CD4-positive, alpha-beta T cell treated with Interferon gamma for 1 hour (primary cell): ENCODE measurements around the gene TOMM40L.

Experiments
- DNase-seq: peaks from one replicate; pipeline ENCODE4 v3.0.0-alpha.2; 2020

TOMM40L gene

DNA sequence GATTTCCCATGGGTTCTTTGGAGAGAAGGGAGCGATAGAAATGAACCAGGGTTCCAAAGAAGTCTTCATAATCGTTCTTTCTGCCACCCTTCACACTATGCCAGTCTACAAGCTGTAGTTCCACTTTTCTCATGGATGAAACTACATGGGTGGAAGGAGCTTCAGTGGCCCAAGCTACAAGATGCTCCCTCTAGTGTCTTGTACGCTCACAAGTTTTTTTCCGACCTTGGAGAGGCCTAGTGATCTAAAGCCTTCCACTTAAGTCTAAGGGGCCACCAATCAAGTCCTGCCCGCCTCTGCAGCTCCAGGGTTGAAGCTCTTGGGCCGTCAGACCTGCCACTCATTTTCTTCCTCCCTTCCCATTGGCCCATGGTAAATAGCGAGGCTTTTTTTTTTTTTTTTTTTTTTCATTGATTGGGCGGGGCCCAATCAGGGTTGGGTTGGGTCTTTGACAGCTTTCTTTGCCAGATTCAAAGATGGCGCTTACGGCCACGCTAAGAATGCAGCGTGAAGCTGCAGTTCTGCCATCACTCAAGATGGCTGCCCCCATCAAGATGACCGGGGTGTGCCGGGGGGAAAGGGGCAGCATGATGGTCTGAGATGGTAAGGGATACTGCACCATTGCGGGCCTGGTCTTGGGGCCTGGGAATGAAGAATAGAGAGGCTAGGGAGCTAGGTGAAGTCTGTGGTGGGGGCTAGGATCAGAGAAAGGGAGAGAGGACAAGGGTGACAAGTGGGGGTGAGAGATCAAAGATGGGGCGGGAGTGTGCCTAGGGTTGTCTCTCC, at the start of gene TOMM40L:
TOMM40L (plus strand) TSS at position 527 of the 786 bp plus-strand sequence. CDS start 430 bp downstream, outside the sequence.
- DNase-seq: peak; percentile 97

DNA sequence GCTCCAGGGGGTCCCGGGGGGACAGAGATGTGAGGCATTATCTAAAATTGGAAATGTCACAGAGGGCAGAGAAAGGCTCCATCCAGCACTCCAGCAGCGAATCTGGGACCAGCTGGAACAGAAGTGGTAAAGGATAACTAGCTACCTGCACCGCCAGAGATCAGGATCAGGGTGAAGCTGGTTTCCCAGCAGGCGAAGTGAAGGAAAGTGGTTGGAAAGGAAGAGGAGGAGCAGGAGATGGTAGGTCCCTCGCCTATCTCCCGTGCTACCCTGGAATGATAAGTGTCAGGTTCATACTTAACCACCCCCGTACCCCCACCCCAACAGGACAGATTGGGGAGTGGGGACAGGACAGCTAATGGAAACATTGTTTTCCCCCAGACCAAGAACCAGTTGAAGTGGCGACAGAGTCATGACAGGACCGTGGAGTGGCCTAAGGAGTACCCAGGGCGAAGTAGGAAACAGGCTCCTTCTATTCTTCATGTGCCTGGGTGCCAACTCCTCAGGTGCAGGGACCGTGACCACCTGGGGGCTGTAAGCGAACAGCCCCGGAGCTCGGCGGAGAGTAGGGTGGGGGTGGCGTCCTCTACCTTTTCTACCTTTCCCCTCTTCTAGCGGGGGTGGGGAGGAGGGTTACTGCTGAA, 49.3 kb upstream of the TOMM40L start:
- DNase-seq: no peak

DNA sequence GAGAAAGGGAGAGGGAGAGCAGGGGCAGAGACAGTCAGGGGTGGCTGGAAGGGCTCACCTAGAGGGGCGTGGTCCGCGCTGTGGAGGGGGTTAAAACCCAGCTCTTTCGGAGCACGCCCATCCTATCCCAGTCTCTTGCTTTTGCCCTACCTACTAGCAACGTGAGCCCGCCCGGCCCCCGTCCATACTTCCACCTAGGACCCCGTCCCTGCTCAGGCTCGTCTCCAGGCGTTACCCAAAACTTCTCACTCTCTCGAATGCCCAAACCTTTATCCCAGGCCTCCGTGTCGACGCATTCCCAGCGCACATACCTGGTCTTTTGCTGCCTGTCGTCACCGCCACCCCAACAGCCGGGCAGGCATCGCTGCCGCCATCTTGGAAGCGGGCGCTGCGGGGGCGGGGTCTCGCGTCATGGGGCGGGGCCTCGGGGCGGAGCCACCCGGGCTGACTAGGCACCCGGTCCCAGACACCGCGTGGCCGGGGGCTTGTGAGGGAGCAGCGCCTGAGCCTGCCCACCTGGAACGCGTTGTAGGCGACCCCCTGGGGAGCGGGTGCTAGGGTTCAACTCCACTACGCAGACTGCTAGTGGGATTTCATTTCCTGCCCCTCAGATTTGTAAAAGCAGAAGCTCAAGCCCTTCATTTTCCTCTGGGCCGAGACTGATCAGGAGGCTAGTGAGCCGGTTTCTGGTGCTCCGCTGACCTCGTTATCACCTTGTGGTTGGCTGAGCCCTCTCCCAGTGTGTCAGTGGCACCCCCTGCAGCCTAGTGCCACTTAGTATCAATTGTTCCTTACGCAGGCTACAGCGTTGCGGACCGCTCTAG, 48.5 kb upstream of the TOMM40L start, which contains the start of gene B4GALT3:
B4GALT3 (minus strand) TSS at position 396 of the 824 bp plus-strand sequence. CDS start 1,447 bp downstream, outside the sequence.
- peak; percentile 88 for DNase-seq

DNA sequence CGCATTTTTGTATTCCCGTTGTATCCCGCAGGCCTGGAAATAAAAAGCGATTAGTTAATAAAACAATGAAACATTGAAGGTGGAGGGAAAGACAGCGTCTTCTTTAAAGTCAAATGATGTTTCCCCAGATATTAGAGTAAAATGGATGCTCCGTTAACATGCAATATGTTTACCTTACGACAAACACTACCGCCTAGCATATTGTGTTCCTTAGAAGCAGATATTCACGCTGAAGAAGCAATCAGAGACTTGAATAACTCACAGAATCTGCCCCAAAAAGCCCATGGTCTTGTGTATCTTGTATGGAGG, 48.0 kb upstream of the TOMM40L start:
- no peak for DNase-seq

DNA sequence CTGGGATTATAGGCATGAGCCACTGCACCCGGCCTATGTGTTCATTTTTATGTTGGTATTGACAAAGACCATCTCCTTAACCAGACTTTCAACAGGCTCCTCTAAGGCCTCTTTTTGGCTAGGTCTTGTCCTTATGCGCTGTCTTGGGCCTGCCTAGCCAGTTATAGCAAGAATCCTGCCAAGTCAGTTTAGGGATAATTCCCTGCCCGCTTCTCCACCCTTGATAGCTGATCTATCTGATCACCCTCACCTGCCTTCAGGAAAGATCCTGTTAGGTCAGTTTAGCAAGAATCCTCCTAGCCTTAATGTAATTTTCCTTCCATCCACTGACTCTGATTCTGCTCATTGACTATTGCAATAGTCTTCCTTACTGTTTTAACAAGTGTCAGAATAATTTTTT, 46.2 kb upstream of the TOMM40L start:
- no peak for DNase-seq

DNA sequence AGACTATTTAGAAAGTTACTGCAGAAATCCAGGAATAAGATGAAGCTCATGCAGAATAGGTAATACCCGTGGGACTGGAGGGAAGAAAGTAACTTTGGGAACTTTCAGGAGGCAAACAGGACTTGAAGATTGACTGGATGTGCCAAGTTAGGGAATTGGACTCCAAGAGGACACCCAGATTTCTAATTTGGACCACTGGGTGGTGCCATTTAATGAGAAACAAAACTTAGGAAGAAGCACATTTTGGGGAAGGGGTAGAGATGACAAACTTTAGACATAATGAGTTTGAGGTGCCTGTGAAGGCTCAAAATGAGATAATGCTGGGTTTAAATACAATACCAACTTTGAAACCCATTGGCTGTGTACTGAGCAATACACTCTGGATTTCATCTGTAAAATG, 45.2 kb upstream of the TOMM40L start:
- DNase-seq: no peak

DNA sequence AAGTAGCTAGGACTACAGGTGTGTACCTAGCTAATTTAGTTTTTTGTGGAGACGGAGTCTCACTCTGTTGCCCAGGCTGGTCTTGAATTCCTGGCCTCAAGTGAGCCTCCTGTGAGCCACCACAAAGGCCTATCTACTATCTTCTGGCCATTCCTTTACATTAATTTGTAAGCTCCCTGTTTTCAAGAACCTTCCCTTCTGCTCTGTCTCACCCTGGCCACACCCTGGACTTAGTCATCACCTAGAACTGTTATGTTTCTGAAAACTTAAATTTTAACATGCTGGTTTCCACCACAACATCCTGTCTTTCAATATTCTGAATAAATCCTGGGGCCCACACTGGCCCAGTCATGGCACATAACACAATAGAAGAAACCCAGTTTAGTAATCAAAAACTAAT, 43.6 kb upstream of the TOMM40L start:
- DNase-seq: peak; percentile 62

DNA sequence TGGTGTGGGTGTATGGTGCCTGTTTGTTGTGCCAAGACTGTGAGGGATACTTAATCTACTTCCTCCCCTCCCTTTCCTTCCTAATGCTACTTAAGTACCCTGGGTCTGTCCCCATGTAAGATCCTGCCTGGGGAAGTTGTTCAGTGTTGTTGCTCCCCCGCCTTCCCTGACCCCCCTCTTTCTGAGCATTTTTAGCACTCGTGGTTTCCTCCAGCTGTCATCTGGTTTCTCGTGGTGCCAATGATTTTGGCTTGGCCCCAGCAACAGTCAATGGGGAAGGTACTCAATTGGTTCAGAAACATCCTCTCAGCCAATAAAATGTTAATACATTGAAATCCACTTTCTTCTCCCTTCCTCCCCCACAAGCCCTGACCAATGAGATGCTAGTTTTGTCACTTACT, 40.6 kb upstream of the TOMM40L start:
- peak; percentile 85 for DNase-seq

DNA sequence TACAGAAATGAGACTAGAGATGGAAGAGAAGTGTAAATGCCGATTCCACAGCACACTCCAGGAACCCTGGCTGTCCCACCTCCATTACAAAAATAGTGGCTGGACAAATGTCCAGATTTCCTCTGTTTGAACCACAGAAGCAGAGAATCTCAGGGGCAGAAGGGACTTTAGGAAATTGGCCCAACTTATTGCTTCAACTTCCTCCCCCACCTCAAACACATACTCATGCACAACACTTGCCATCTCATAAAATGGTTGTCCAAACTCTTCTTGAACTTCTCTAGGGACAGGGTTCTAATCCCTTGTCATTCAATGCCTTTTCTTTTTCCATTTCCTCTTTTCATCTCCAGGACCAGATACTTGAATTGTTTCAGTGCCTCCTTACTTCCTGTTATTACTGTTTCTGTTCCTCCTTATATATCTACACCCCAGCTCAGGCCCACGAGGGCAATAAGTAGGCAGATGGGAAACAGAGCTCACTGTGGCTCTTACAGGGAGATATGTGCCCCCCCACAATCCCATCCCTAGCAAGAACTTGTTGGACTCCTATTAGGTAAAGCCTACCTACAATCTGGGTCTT, 40.0 kb upstream of the TOMM40L start:
- DNase-seq: peak; percentile 43

DNA sequence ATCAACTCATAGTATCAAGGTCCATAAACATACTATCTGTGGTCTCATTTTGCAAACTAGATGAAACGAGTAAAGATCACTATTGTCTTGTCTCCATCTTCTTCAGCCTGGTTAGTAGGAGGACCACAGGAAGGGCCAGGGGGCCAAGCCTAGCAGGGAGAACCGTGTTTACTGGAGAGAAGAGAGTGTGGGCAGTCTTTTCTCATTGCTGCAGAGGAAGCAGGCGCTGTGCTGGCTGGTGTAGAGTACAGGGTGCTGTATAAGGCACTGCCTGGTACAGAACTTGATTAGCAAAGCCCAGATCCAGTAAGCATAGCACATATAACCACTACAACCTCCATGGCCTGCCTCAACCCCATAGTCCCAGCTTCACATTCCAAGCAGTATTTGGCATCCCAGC, 38.5 kb upstream of the TOMM40L start:
- DNase-seq: no peak

DNA sequence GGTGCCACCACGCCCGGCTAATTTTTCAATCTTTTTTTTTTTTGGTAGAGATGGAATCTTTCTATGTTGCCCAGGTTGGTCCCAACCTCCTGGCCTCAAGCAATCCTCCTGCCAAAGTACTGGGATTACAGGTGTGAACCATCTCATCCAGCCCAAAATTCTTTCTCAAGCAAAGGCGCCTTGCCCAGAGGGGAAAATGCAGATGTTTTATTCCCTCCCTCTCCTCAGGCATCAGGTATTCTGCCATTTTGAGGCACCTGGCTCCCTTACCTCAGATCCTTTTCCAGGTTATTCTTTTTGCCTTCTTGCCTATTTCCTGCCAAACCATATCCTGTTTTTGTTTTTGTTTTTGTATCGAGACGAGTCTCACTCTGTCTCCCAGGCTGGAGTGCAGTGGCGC, 37.5 kb upstream of the TOMM40L start:
- no peak for DNase-seq

DNA sequence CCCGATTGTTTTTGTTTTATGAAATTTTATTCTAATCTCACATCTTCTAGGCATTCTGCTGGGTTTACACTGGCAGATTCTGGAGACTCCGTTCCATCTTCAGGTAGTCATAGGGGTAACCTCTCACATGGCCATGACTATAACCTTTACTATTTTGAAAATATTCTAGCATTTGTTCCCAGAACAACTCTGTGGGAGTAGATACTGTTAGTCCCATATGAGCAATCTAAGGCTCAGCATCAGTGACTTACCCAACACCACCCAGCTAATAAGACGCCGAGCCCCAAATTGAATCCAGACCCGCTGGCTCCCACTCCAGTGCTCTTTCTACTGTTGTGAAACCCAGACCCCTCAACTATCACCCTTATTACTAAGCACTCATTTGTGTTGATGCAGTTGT, 36.8 kb upstream of the TOMM40L start:
- no peak for DNase-seq

DNA sequence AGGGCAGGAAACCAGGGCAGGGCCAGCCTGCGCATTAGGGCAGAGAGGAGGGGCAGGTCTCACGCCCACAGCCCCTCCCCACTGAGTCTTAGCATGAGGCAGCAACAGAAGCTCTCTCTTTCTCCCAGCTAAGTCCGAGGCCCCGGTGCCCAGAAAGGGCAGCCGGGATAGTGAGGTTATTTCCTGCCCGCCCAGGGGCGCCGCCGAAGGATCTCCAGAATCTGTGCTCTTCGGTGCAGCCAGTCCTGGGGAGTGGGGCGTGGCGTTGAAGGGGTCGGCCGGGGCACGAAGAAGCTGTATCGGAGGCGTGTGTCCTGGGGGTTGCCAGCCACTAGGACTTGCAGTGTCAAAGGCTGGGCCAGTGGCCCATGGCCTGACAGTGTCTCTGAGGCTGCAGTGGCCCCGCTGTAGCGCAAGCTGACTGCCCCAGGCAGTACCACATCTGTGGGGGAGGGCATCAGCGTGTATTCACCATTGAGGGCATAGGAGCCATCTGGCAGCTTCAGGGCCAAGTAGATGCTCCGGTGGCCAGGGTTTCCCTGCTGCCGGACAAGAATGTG, 34.8 kb upstream of the TOMM40L start:
- no peak for DNase-seq

DNA sequence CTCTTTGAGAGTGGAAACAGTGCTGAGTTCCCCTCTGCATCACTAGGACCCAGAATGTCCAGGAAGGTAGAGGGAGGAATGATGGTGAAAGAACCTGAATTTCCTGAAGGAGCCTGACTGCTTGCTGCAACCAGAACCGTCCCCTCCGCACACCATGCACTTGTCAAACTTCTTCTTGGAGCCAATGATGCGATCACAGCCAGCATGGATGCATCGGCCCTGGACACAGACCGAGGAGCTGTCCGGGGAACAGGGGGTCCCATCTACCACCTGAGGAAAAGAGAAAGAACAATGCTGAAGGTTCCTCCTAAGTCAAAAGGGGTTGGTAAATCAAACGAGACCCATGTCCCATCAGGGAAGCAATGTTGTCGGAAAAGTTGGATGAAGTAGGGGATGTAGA, 33.9 kb upstream of the TOMM40L start:
- DNase-seq: no peak

DNA sequence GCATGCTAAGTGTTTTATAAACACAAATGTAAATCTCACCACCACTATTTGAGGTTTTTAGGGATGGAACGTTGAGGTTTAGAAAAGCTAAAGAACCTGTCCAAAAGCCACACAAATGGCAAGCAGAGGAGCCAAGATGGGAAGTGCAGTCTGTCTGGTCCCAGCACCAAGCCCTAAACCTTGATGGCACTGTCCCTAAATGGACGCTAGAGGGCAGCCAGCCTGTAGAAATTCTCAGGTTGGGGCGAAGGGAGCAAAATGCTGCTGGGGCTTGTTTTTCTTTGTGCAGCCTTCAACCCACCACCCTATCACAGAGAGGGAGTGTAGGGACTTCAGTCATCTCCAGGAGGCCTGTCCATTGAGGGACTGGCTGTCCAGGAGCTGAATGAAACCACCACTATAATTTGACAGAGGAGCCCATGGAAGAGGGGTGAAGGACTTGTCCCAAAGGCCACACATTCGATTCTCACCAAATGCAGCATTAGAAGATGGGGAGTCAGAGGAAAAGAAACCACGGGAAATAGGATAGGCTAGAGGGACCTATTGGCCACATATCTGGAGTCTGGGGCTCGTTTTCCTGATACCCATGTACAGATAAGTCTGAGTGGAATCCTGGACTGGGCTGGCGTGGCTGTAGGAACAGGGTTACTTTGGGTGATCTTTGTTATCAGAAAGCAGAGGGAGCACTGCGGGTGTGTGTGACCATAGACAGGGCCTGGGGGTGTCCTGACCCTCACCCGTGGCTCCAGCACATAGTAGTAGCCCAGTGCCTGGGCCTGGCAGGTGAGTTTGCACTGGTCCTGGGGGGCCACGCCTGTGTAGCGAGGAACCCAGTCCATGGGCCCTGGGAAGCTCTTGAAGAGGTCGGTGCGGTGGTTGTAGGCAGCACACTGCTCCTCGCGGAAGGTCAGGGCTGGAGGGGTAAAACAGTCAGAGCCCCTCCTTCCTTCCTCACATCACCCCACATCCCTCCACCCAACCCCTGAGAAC, 33.1 kb upstream of the TOMM40L start:
- DNase-seq: peak; percentile 73

DNA sequence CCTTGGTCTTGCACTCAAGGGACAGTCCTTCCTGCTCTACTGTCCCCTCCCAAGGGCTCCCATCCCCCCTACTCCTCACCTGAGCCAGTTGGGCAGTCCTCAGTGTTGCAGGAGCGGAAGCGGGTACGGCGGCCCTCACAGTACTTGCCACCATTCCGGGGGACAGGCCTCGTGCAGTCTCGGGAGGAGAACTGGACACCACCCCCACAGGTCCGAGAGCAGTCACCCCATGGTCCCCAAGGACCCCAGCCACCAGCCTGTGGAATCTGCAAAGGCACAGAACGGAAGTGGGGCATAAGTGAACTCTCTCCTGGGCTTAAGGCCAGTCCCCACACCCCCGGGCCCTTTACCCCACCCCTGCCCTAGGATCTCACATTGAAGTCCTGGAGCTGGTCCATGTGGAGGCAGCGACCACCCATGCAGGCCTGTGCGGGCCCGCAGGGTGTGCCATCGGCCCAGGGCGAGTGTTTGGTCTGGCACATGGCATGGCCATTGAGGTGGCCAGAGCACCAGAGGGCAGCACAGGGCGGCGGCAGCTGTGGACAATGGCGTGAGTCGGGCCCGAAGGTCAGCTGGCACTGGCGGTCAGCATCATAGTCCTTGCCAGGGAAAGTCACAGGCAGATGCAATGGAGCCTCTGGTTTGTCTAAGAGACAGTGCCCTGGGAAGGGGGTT, 32.2 kb upstream of the TOMM40L start:
- no peak for DNase-seq

DNA sequence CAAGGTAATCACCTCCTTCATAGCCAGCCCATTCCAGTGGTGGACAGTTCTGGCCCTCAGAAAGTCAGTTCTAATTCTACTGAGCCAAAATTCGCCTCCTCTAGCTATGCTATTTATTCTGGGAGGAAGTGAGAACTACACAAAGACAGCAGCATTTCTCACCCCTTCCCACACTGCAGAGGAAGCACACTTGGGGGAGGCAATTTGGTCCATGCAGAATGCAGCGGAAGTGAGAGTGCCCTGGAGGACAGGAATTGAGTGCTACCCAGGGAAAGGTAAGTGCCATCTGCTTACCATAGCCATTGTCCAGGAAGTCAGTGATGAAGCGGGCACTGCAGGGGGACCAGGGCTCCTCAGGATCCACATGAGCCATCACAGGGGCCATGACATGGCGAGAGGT, 30.7 kb upstream of the TOMM40L start:
- no peak for DNase-seq

DNA sequence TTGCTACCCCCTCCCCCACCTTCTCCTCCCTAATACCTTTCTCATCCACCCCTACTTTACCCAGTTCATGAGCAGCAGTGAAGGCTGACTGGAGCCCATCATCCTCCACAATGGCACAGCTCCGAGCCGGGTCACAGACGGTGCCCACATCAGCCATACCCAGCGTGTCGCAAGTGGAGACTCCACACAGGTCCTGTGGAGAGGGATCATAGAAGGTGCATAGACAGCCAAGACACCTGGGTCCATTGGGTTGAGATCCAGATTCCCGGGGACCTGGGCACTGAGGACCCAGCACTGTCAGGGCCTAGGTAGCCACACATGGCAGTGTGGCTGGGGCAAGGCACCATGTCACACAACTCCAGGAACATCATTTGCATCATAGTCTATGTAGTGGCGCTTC, 29.7 kb upstream of the TOMM40L start:
- DNase-seq: no peak

DNA sequence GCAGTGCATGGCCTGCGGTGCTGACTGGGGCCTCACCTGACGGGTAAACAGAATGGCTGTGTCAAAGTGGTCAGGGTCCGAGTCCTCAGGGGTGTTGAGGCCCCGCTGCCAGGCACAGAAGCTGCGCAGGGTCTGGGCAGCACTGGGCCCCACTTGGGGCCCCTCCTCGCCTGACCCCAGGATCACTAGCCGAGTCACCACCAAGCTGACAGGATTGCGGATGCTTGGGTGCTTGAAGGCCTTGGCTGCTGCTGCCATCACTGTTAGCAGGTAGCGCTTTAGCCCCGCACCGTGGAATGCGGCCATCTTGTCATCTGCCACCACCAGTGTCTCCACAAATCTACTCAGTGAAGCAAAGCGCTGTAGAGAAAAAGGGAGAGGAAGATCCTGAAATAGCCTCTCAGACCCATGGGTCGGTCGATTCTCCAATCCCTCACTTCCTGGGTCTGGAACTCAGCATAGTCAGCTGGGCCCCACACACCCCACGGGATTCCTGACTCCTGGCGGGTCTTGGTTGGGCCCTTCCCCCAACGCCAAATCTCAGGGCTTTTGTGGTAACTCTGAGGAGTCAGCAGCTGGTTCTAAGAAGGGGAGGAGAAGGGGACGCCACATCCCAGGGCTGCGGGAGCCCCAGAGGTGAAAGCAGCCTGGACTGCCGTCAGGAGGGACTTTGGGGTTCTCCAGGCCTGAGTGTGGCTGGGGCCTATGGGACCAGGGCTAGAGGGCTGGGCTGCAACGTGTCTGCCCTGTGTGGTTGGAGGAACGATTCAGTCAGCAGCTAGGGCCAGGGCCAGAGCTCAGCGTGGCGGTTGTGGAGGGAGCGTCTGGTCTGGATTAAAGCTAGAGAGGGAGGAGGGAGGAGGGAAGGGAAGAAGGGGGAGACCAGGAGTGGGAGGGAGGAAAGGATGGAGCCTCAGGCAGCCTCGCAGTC, 29.1 kb upstream of the TOMM40L start:
- no peak for DNase-seq
